Measurements from ENCODE around the gene RNU6-9. TPM values are rescaled to one million over a fixed set of nuclear protein-coding genes. Genes with fewer than 3 reads are reported as not detected.

Gene RNU6-9
- total RNA-seq, 1 donor from 2014 or later: not detected

DNA sequence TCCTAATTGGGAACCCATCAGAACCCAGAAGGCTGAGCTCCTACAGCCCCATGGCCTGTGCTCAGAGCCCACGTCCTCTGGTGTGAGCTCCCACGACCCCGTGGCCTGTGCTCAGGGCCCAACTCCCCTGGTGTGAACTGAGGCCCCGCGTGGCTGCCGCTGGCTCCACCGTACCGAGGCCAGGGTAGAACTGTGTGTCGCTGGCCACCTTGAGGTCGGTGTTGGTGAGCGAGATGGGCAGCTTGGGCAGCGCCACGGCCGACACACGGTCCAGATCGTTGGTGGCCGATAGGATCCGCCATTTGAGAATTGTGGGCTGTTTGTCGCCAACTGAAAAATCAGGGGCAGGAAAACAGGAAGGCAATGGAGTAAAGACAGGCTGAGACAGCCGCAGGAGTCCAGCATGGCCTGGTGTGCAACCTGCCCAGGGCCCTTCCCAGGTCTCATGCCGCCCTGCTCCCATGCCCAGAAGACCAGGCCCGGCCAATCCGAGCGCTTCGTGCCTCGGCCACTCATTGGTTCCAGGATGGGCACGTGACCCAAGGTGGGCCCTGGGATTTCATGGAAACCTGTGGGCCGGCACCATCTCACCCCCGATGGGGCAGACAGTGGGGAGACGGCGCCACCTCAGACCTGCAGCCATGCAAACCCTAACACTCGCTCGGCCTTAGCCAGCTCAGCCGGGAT is 11.8 kb upstream of the RNU6-9 start:
- intact Hi-C loops (cut with DNase I): no loop called here
- no peak overlapping the region for H3K27ac ChIP-seq
- H3K4me3 ChIP-seq: no peak overlapping the region
- TF ChIP-seq CTCF (IDR thresholded peaks at IDR 0.05): no peak
- H3K27me3 ChIP-seq (ENCODE audit: low read depth): no peaks in the 10 kb centered on the region
- H3K4me1 ChIP-seq: no peaks in the 10 kb centered on the region
- no peaks in the 10 kb centered on the region for H3K9me3 ChIP-seq
- DNase-seq: no peak
- ATAC-seq: no peak
- H3K36me3 ChIP-seq: peaks cover 70% of the 10 kb centered on the region

DNA sequence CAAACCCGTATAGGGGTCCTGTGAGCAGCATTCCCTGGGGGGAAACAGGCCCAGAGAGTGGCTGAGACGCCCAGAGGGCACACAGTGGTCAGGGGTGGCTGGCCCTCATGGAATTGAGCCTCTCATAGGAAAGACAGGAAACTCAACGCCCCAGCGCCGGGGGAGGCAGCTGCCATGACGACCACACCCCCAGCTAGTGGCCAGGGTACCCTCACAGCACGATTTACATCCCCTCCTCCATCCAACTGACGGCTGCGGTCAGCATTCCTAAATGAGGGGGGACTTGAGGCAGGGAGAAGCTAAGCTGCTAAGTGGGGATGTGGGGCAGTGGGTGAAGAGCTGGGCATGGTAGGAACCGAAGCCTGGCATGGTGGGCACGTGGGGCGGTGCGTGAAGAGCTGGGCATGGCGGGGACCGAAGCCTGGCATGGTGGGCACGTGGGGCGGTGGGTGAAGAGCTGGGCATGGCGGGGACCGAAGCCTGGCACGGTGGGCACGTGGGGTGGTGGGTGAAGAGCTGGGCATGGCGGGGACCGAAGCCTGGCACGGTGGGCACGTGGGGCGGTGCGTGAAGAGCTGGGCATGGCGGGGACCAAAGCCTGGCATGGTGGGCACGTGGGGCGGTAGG is 10.3 kb upstream of the RNU6-9 start:
- no peak for DNase-seq
- intact Hi-C loops (cut with DNase I): no loop called here
- Histone ChIP-seq H3K27ac (no peak overlapping the region), H3K4me1 (no peaks in the 10 kb centered on the region), H3K27me3 (ENCODE audit: low read depth) (no peaks in the 10 kb centered on the region), H3K9me3 (no peaks in the 10 kb centered on the region), H3K4me3 (no peak overlapping the region), H3K36me3 (peaks cover 77% of the 10 kb centered on the region)
- no peak for ATAC-seq
- no peak for TF ChIP-seq CTCF (IDR thresholded peaks at IDR 0.05)

- Histone ChIP-seq H3K36me3 (peaks cover 83% of the 10 kb centered on the region), H3K4me3 (no peak overlapping the region), H3K27ac (no peak overlapping the region), H3K9me3 (no peaks in the 10 kb centered on the region), H3K4me1 (no peaks in the 10 kb centered on the region), H3K27me3 (ENCODE audit: low read depth) (no peaks in the 10 kb centered on the region)
- ATAC-seq (peak; percentile 66 to 92), DNase-seq (peak; percentile 67)
- intact Hi-C loops (cut with DNase I): no loop called here
- TF ChIP-seq CTCF (IDR thresholded peaks at IDR 0.05): no peak
Measured at GRCh38 chr19:883661-884211, 9.5 kb upstream of the RNU6-9 start.

- intact Hi-C loops (cut with DNase I): no loop called here
- Histone ChIP-seq H3K4me3 (no peak overlapping the region), H3K27ac (no peak overlapping the region), H3K36me3 (peaks cover 88% of the 10 kb centered on the region), H3K27me3 (ENCODE audit: low read depth) (no peaks in the 10 kb centered on the region), H3K9me3 (no peaks in the 10 kb centered on the region), H3K4me1 (no peaks in the 10 kb centered on the region)
- DNase-seq (no peak), ATAC-seq (no peak)
- no peak for TF ChIP-seq CTCF (IDR thresholded peaks at IDR 0.05)
Measured at GRCh38 chr19:884420-885211, 8.7 kb upstream of the RNU6-9 start.

- no peak for ATAC-seq
- DNase-seq: no peak
- Histone ChIP-seq H3K36me3 (peaks cover 91% of the 10 kb centered on the region), H3K4me1 (no peaks in the 10 kb centered on the region), H3K9me3 (no peaks in the 10 kb centered on the region), H3K27ac (no peak overlapping the region), H3K4me3 (no peak overlapping the region), H3K27me3 (ENCODE audit: low read depth) (no peaks in the 10 kb centered on the region)
- intact Hi-C loops (cut with DNase I): no loop called here
- TF ChIP-seq CTCF (IDR thresholded peaks at IDR 0.05): no peak
Measured at GRCh38 chr19:885536-886224, 7.6 kb upstream of the RNU6-9 start.

All from lower lobe of right lung (tissue), 2 donors.